A673 (cell line): ENCODE measurements around the gene VPS37B.

Experiments used
- CTCF ChIP-seq: fragments of 300-800, 200-600 bp; sonication (generic); conservative IDR thresholded peaks from 2 replicates; pipeline ENCODE4 v1.5.1; 2017; ENCODE audit warnings: low read depth, mild to moderate bottlenecking, antibody characterized with exemption, low read length, moderate library complexity, mixed read lengths
- EZH2 ChIP-seq: fragments of 200-600 bp; sonication (generic); IDR thresholded peaks from 2 replicates; pipeline ENCODE4 v1.6.1; 2017; ENCODE audit warnings: borderline replicate concordance, low read depth, mild to moderate bottlenecking, mixed read lengths, antibody characterized with exemption, low read length; ENCODE audit not compliant: poor library complexity, severe bottlenecking

DNA sequence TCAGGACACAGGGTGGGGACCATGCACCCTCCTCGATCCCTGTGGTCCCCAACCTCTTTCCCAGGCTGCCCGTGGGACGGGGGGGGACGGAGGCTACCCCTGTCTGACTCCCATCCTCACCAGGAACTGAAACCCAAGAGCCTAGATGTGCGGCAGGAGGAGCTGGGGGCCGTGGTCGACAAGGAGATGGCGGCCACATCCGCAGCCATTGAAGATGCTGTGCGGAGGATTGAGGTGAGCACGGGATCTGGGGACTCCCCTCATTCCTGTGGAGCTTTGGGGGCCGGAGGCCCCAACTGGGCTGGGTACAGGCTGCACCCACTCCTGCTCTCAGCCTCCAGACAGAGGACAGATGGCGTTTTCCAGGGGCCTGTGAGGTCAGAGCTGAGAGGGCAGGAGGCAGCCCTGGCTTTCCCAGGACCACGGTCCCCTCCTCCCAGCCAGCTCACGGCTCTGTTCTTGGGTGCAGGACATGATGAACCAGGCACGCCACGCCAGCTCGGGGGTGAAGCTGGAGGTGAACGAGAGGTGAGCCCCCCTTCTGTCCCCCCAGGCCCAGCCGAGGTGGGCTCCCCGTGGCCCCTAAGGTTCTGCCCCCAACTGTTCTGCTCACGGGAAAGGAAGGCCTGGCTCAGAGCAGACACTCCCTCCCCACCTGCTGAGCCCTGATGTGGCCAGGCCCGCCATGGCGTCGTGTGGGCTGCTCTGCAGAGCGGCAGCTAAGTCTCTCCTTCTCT lies 36.5 kb downstream of the VPS37B start:
- TF ChIP-seq CTCF (no peak), EZH2 (no peak)
